Osteocyte (in vitro differentiated cells): ENCODE measurements around the gene FBXL4. TPM values are rescaled to one million over a fixed set of nuclear protein-coding genes. Genes with fewer than 3 reads are reported as not detected.

Experiments
- DNase-seq: peaks from one replicate; pipeline ENCODE4 v3.0.0; 2021; ENCODE audit warnings: mixed read lengths; ENCODE audit not compliant: unreplicated experiment; ENCODE audit errors: extremely low spot score
- H3K27ac Mint-ChIP-seq: one replicate; pipeline ENCODE4 v1.8.0; 2021; ENCODE audit warnings: mild to moderate bottlenecking, mixed read lengths; ENCODE audit not compliant: unreplicated experiment
- H3K27me3 Mint-ChIP-seq: one replicate; pipeline ENCODE4 v1.8.0; 2021; ENCODE audit warnings: mixed read lengths; ENCODE audit not compliant: unreplicated experiment
- H3K36me3 Mint-ChIP-seq: one replicate; pipeline ENCODE4 v1.8.0; 2021; ENCODE audit warnings: mixed read lengths; ENCODE audit not compliant: unreplicated experiment
- H3K4me1 Mint-ChIP-seq: one replicate; pipeline ENCODE4 v1.8.0; 2021; ENCODE audit warnings: mixed read lengths; ENCODE audit not compliant: unreplicated experiment
- H3K4me3 Mint-ChIP-seq: one replicate; pipeline ENCODE4 v1.8.0; 2021; ENCODE audit warnings: mild to moderate bottlenecking, moderate library complexity, mixed read lengths; ENCODE audit not compliant: unreplicated experiment
- H3K9me3 Mint-ChIP-seq: one replicate; pipeline ENCODE4 v1.8.0; 2021; ENCODE audit warnings: mixed read lengths; ENCODE audit not compliant: unreplicated experiment
- total RNA-seq: library from RNA; stranded (reverse); gene quantifications from 2 replicates; pipeline ENCODE4 v1.2.1, GENCODE V29; 2021
- TF ChIP-seq, protein P1 (sequence below): fragments of 200-600 bp; sonication (generic); IDR thresholded peaks from 2 replicates; pipeline ENCODE4 v1.5.0; 2021; ENCODE audit warnings: antibody characterized with exemption, mild to moderate bottlenecking, moderate library complexity

FBXL4 gene
- total RNA-seq, 1 donor from 2014 or later, result 16.6 TPM

DNA sequence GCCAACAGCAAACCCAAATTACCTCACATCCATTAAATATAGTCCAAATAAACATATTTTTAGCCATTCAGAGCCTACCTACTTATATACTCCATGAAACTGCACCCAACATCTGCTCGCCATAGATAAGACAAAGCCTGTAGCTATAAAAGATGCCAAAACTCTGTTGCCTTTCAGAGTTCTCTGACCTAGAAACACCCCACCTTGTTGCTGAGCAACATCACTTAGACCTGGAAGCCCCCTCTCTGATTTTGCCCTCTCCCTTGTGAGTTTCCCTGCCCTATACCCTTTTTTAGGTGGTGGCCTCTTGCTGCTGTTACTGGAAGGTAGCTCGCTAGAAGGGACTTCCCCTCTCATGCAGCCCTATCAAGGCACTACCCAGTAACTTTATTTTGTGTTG, 27.7 kb upstream of the FBXL4 start:
- Mint-ChIP-seq H3K4me1 (no peaks in the 10 kb centered on the region), H3K36me3 (no peaks in the 10 kb centered on the region), H3K9me3 (no peaks in the 10 kb centered on the region), H3K27me3 (peaks cover 24% of the 10 kb centered on the region), H3K27ac (no peak overlapping the region), H3K4me3 (no peak overlapping the region)
- no peak for DNase-seq
- TF ChIP-seq, protein P1, sequence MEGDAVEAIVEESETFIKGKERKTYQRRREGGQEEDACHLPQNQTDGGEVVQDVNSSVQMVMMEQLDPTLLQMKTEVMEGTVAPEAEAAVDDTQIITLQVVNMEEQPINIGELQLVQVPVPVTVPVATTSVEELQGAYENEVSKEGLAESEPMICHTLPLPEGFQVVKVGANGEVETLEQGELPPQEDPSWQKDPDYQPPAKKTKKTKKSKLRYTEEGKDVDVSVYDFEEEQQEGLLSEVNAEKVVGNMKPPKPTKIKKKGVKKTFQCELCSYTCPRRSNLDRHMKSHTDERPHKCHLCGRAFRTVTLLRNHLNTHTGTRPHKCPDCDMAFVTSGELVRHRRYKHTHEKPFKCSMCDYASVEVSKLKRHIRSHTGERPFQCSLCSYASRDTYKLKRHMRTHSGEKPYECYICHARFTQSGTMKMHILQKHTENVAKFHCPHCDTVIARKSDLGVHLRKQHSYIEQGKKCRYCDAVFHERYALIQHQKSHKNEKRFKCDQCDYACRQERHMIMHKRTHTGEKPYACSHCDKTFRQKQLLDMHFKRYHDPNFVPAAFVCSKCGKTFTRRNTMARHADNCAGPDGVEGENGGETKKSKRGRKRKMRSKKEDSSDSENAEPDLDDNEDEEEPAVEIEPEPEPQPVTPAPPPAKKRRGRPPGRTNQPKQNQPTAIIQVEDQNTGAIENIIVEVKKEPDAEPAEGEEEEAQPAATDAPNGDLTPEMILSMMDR, result no peak

DNA sequence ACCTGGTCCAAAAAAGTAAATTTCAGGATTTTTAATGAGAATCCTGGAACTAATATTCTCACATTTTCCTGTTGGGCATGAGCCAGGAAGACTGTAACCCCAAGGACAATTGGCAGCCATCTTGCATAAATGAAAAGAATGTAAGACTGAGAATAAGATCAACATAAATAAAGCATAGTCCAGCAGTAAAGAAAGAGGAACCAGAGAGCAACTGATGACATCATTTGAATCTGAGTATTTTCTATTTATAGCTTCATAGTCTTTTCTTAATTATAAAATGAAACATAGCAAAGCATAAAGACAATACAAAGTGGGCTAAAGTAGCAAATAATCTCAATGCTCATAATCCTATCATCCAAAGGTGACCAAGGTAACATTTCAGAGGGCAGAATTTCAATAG, 26.6 kb upstream of the FBXL4 start:
- TF ChIP-seq, protein P1, result no peak
- H3K27me3 Mint-ChIP-seq, result peaks cover 24% of the 10 kb centered on the region
- no peak for DNase-seq
- no peak overlapping the region for H3K4me3 Mint-ChIP-seq
- no peaks in the 10 kb centered on the region for H3K9me3 Mint-ChIP-seq
- no peak overlapping the region for H3K27ac Mint-ChIP-seq
- H3K36me3 Mint-ChIP-seq, result no peaks in the 10 kb centered on the region
- H3K4me1 Mint-ChIP-seq, result no peaks in the 10 kb centered on the region

DNA sequence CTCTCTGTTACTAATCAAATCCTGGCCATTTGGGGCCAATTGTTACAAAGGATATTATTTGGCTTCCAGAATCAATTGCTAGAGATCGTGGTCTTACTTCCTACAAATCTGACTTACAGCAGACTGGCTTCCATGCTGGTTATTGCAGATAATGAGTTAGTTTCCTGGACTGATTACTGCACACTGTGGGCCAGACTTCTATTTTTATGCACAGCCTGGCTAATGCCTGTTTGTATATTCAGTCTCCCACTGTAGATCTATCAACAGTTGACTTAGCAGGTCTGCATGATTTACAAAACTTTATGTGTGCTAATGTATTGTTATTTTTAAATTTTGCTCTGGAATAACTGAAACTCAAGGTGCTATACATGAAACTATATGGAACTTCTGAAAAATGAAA, 25.8 kb upstream of the FBXL4 start:
- Mint-ChIP-seq H3K27me3 (peaks cover 24% of the 10 kb centered on the region), H3K4me3 (no peak overlapping the region), H3K9me3 (no peaks in the 10 kb centered on the region), H3K27ac (no peak overlapping the region), H3K36me3 (no peaks in the 10 kb centered on the region), H3K4me1 (no peaks in the 10 kb centered on the region)
- TF ChIP-seq, protein P1, result no peak
- no peak for DNase-seq

DNA sequence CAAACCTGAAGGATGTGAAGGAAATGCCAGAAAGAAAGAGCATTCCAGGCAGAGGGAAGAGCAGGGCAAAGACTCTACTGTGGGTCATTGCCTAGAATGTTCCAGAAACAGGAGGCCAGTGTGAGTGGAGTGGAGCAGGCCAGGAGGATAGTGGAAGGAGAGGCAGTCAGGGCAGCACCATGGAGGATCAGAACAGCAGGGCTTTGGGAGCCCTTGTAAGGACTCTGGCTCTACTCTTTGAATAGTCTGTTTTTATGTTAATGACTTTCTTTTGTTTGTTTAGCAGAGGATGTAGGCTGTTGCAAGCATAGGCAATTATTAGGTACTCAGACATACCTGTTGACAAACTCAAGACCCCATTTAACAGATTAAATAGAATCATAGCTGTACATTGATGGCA, 23.6 kb upstream of the FBXL4 start:
- no peaks in the 10 kb centered on the region for H3K4me1 Mint-ChIP-seq
- no peaks in the 10 kb centered on the region for H3K36me3 Mint-ChIP-seq
- TF ChIP-seq, protein P1, result no peak
- H3K9me3 Mint-ChIP-seq, result no peaks in the 10 kb centered on the region
- no peak overlapping the region for H3K27ac Mint-ChIP-seq
- H3K4me3 Mint-ChIP-seq, result no peak overlapping the region
- no peak for DNase-seq
- H3K27me3 Mint-ChIP-seq, result peaks cover 19% of the 10 kb centered on the region

DNA sequence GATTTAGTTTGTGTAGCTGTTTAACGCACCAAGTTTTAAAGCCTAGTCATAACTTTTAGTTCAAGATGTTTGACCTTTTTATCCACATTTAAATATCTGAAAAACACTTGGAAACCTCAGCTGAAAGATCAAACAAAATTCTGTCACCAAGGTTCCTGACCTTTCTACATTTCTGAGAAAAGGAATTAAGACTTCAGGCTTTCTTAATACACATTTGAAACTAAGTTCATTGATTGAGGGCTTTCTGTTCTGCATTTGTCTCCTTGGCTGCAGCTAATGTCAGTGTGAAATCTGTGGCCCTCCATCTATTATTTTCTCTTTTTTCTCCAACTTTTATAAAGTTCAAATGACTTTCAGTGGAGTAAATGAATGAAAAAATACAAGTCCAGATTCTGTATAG, 22.7 kb upstream of the FBXL4 start:
- Mint-ChIP-seq H3K9me3 (no peaks in the 10 kb centered on the region), H3K27ac (no peak overlapping the region), H3K4me3 (no peak overlapping the region), H3K36me3 (no peaks in the 10 kb centered on the region), H3K27me3 (peaks cover 19% of the 10 kb centered on the region), H3K4me1 (no peaks in the 10 kb centered on the region)
- TF ChIP-seq, protein P1, result no peak
- DNase-seq, result no peak
